ENCODE data around the gene SRF. TPM values are rescaled to one million over a fixed set of nuclear protein-coding genes. Genes with fewer than 3 reads are reported as not detected.

The SRF gene
- polyA plus RNA-seq, 1 donor: 48.6 TPM

GRCh38 chr6:43184268-43184985, 13.4 kb downstream of the SRF start:
- DNase-seq: no peak

GRCh38 chr6:43185391-43185985, 14.4 kb downstream of the SRF start:
- no peak for DNase-seq

- no peak for DNase-seq
Observed at GRCh38 chr6:43186019-43186418, 14.9 kb downstream of the SRF start.

- DNase-seq: no peak
Observed at GRCh38 chr6:43186706-43187105, 15.6 kb downstream of the SRF start.

- no peak for DNase-seq
Observed at GRCh38 chr6:43187821-43188220, 16.8 kb downstream of the SRF start.

GRCh38 chr6:43188426-43188825, 17.4 kb downstream of the SRF start:
- DNase-seq: no peak

GRCh38 chr6:43189776-43190304, 18.8 kb downstream of the SRF start:
- DNase-seq: no peak

GRCh38 chr6:43192911-43193310, 21.8 kb downstream of the SRF start:
- DNase-seq: no peak

- no peak for DNase-seq
Observed at GRCh38 chr6:43193929-43194328, 22.9 kb downstream of the SRF start.

- DNase-seq: no peak
Observed at GRCh38 chr6:43196337-43196736, 25.3 kb downstream of the SRF start.

- DNase-seq: no peak
Observed at GRCh38 chr6:43199912-43200311, 28.8 kb downstream of the SRF start.

- DNase-seq: no peak
Observed at GRCh38 chr6:43200541-43200940, 29.5 kb downstream of the SRF start.

- no peak for DNase-seq
Observed at GRCh38 chr6:43202451-43202850, 31.4 kb downstream of the SRF start.

GRCh38 chr6:43203029-43203717, 32.1 kb downstream of the SRF start:
- no peak for DNase-seq

- DNase-seq: no peak
Observed at GRCh38 chr6:43203718-43204095, 32.6 kb downstream of the SRF start.

GRCh38 chr6:43204271-43205105, 33.4 kb downstream of the SRF start:
- DNase-seq: no peak

GRCh38 chr6:43205849-43206248, 34.8 kb downstream of the SRF start:
- no peak for DNase-seq

- no peak for DNase-seq
Observed at GRCh38 chr6:43207286-43207685, 36.2 kb downstream of the SRF start.

- no peak for DNase-seq
Observed at GRCh38 chr6:43211955-43212354, 40.9 kb downstream of the SRF start.

GRCh38 chr6:43213431-43213830, 42.4 kb downstream of the SRF start:
- no peak for DNase-seq

GRCh38 chr6:43215066-43215465, 44.0 kb downstream of the SRF start:
- DNase-seq: no peak

GRCh38 chr6:43216200-43216599, 45.1 kb downstream of the SRF start:
- DNase-seq: no peak

GRCh38 chr6:43217351-43217750, 46.3 kb downstream of the SRF start:
- no peak for DNase-seq
